NCI-H1417 treated with DMSO at 0.1 percent for 48 hours (cell line): Measurements from ENCODE around the gene DNAJC15.
"Not testable (repeated sequence)": the region's sequence is repeated elsewhere in the genome, so short reads cannot be mapped to it uniquely, and the experiment has no call there.

ENCODE experiments used
- DNase-seq: peaks from one replicate; lab custom pipeline; 2025; lab: John Stamatoyannopoulos, UW

The DNAJC15 gene

GRCh38 chr13:43023289-43023963 is at the start of gene DNAJC15:
DNAJC15 (plus strand) TSS chr13:43023586; CDS start chr13:43023627, 41 bp downstream.
- DNase-seq: no peak

GRCh38 chr13:42976066-42976465 is 47.3 kb upstream of the DNAJC15 start:
- no peak for DNase-seq

- no peak for DNase-seq
These were observed 46.1 kb upstream of the DNAJC15 start for GRCh38 chr13:42977219-42977659.

GRCh38 chr13:42981317-42981716 is 42.1 kb upstream of the DNAJC15 start:
- no peak for DNase-seq

GRCh38 chr13:42981853-42982252 is 41.5 kb upstream of the DNAJC15 start:
- DNase-seq: no peak

GRCh38 chr13:42984026-42984425 is 39.4 kb upstream of the DNAJC15 start:
- no peak for DNase-seq

- DNase-seq: no peak
These were observed 38.7 kb upstream of the DNAJC15 start for GRCh38 chr13:42984691-42985090.

GRCh38 chr13:42985312-42986175 is 37.8 kb upstream of the DNAJC15 start:
- DNase-seq: no peak

- no peak for DNase-seq
These were observed 37.2 kb upstream of the DNAJC15 start for GRCh38 chr13:42986176-42986574.

- no peak for DNase-seq
These were observed 32.8 kb upstream of the DNAJC15 start for GRCh38 chr13:42990291-42991232.

- not testable (repeated sequence) for DNase-seq
These were observed 32.0 kb upstream of the DNAJC15 start for GRCh38 chr13:42991233-42991897.

- DNase-seq: no peak
These were observed 31.3 kb upstream of the DNAJC15 start, which contains the start of gene EPSTI1 for GRCh38 chr13:42991898-42992763. EPSTI1 (minus strand) TSS chr13:42992241; CDS start chr13:42992165, 76 bp downstream.

GRCh38 chr13:42992764-42993122 is 30.6 kb upstream of the DNAJC15 start:
- no peak for DNase-seq

- no peak for DNase-seq
These were observed 28.5 kb upstream of the DNAJC15 start for GRCh38 chr13:42994878-42995277.

GRCh38 chr13:42996584-42996983 is 26.8 kb upstream of the DNAJC15 start:
- DNase-seq: no peak

- DNase-seq: no peak
These were observed 26.0 kb upstream of the DNAJC15 start for GRCh38 chr13:42997381-42997780.

GRCh38 chr13:42999491-42999890 is 23.9 kb upstream of the DNAJC15 start:
- no peak for DNase-seq

GRCh38 chr13:43000676-43001075 is 22.7 kb upstream of the DNAJC15 start:
- no peak for DNase-seq

- no peak for DNase-seq
These were observed 21.4 kb upstream of the DNAJC15 start for GRCh38 chr13:43002021-43002420.

- DNase-seq: no peak
These were observed 20.4 kb upstream of the DNAJC15 start for GRCh38 chr13:43003010-43003409.

GRCh38 chr13:43003729-43004128 is 19.7 kb upstream of the DNAJC15 start:
- DNase-seq: no peak
